ENCODE results near the gene MSH5. TPM values are rescaled to one million over a fixed set of nuclear protein-coding genes. Genes with fewer than 3 reads are reported as not detected.

The MSH5 gene
- total and polyA plus RNA-seq, 9 of the 15 experiments (the other 6 are each of a cell fraction or from before 2014, with no cell fraction given): 12.5 to 104 (median 46.6) TPM

GRCh38 chr6:31736021-31736767, 3.6 kb upstream of the MSH5 start, which contains the start of gene CLIC1:
Gene CLIC1, minus strand, starts transcription at chr6:31736530. Its CDS starts 230 bp downstream, at chr6:31736300.
- in situ Hi-C loops (cut with MboI) (no loop called here), intact Hi-C loops (cut with micrococcal nuclease) (loop anchor here (10.0 kb wide), 1 partner anchor 239 kb away; the partner anchor contains the start of gene DXO)
- FAIRE-seq (peak; percentile 89), ATAC-seq (peak; percentile 71), DNase-seq (ENCODE audit: extremely low read depth in 1 of 4, low spot score in 3 of 4) (peak; percentile 97 to 99 (median 98))
- WGBS (ENCODE audit: insufficient coverage, low coverage, missing lambda C conversion rate): 1% methylated on average over 24 of the region's 24 CpGs
- H3K9me3 ChIP-seq (replicated peaks; ENCODE audit: control insufficient read depth, insufficient read depth, low read depth, low read length): no peaks in the 10 kb centered on the region
- H3K27ac ChIP-seq (ENCODE audit: extremely low read depth, low read depth, low read length): peak within 1 kb of the TSS; percentile 95
- peak within 1 kb of the TSS; percentile 77 for H3K4me3 ChIP-seq
- peaks cover 87% of the 10 kb centered on the region for H3K79me2 ChIP-seq (ENCODE audit: control insufficient read depth, insufficient read depth, low read length)
- H2AFZ ChIP-seq (ENCODE audit: low read depth, low read length): peak within 1 kb of the TSS; percentile 73
- peaks cover 24% of the 10 kb centered on the region for H4K20me1 ChIP-seq (replicated peaks; ENCODE audit: control insufficient read depth, insufficient read depth, low read length)
- BruUV-seq (replicated peaks): TSS peak; percentile 59
- ChIA-PET POLR2A (interaction anchor here (0.5 to 13.1 kb wide), 32 partner anchors 9 to 349 kb away, joined by 3 to 236 read pairs (median 6); partner anchors contain the start of genes ABHD16A, BAG6, C6orf47 and CSNK2B), CTCF (ENCODE audit: low intra/inter-chr PET ratio) (no interaction called here)
- H3K4me2 ChIP-seq (ENCODE audit: insufficient read depth, low read length): peak within 1 kb of the TSS; percentile 100
- H3K36me3 ChIP-seq (ENCODE audit: control insufficient read depth, insufficient read depth, low read length): peaks cover 50% of the 10 kb centered on the region
- peak within 1 kb of the TSS; percentile 99 for H3K9ac ChIP-seq (ENCODE audit: insufficient read depth in 1 of 2, low read depth in 2 of 2, low read length in 2 of 2)
- H3K27me3 ChIP-seq (ENCODE audit: control insufficient read depth in 2 of 2, insufficient read depth in 2 of 2, low read length in 2 of 2): no peaks in the 10 kb centered on the region
- no peaks in the 10 kb centered on the region for H3K9me1 ChIP-seq (ENCODE audit: control insufficient read depth, insufficient read depth, low read length)
- H3K4me1 ChIP-seq (replicated peaks in 1 of 2; ENCODE audit: control insufficient read depth in 2 of 2, insufficient read depth in 2 of 2, low read length in 2 of 2): peaks cover 46 to 54% of the 10 kb centered on the region in 2 experiments
- TF ChIP-seq JUNB (CRISPR knock-in tag; conservative IDR thresholded peaks at IDR 0.05): peak; percentile 91
- peak; percentile 10; the same call in 1 of the 2 replicates for TF ChIP-seq LARP7 (IDR thresholded peaks at IDR 0.05)
- TF ChIP-seq, protein P1, sequence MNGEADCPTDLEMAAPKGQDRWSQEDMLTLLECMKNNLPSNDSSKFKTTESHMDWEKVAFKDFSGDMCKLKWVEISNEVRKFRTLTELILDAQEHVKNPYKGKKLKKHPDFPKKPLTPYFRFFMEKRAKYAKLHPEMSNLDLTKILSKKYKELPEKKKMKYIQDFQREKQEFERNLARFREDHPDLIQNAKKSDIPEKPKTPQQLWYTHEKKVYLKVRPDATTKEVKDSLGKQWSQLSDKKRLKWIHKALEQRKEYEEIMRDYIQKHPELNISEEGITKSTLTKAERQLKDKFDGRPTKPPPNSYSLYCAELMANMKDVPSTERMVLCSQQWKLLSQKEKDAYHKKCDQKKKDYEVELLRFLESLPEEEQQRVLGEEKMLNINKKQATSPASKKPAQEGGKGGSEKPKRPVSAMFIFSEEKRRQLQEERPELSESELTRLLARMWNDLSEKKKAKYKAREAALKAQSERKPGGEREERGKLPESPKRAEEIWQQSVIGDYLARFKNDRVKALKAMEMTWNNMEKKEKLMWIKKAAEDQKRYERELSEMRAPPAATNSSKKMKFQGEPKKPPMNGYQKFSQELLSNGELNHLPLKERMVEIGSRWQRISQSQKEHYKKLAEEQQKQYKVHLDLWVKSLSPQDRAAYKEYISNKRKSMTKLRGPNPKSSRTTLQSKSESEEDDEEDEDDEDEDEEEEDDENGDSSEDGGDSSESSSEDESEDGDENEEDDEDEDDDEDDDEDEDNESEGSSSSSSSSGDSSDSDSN (IDR thresholded peaks at IDR 0.05; ENCODE audit: borderline replicate concordance in 1 of 2, low read depth in 2 of 2, low read length in 2 of 2): peak in 1 of 2 experiments; percentile 83; a peak in 3 of 4 replicates
- 0 out of 2 replicates have a peak, but pooled peaks have one; percentile 26 for TF ChIP-seq ZNF76 (CRISPR knock-in tag; IDR thresholded peaks at IDR 0.05; ENCODE audit: borderline replicate concordance)
- TF ChIP-seq PHB2 (IDR thresholded peaks at IDR 0.05; ENCODE audit: low read depth): peak; percentile 53; the same call in 1 of the 2 replicates
- 0 out of 2 replicates have a peak, but pooled peaks have one; percentile 46 for TF ChIP-seq ZC3H11A (IDR thresholded peaks at IDR 0.05; ENCODE audit: low read depth, low read length)
- TF ChIP-seq TEAD1 (CRISPR knock-in tag; IDR thresholded peaks at IDR 0.05): peak in 1 of 2 experiments; percentile 52; a peak in 1 of 4 replicates
- TF ChIP-seq MAFG (tag; conservative IDR thresholded peaks at IDR 0.05): peak; percentile 78
- peak; percentile 94; the same call in 1 of the 2 replicates for TF ChIP-seq ZBTB43 (CRISPR knock-in tag; IDR thresholded peaks at IDR 0.05)
- peak; percentile 88 for TF ChIP-seq KDM5B (IDR thresholded peaks at IDR 0.05; ENCODE audit: insufficient replicate concordance, low read depth, low read length)
- TF ChIP-seq NRF1 (conservative IDR thresholded peaks at IDR 0.05 in 1 of 2, IDR thresholded peaks at IDR 0.05 in 1 of 2): peak; percentile 39 to 54; a peak in 3 of 4 replicates
- 0 out of 2 replicates have a peak, but pooled peaks have one; percentile 55 for TF ChIP-seq IRF9 (tag; IDR thresholded peaks at IDR 0.05)
- TF ChIP-seq ZBTB49 (CRISPR knock-in tag; IDR thresholded peaks at IDR 0.05; ENCODE audit: borderline replicate concordance): peak; percentile 39; the same call in 1 of the 2 replicates
